B cell (primary cell): ENCODE results near the gene ARHGEF10L. TPM values are rescaled to one million over a fixed set of nuclear protein-coding genes. Genes with fewer than 3 reads are reported as not detected.

Experiments used
- ATAC-seq: fragments of 200-7000 bp; cut with Tn5 transposase; one replicate; pipeline ENCODE4 v1.10.0; 2021; ENCODE audit warnings: low read depth, mild to moderate bottlenecking, moderate number of reproducible peaks, moderate library complexity
- CTCF ChIA-PET: fragments of 350-600 bp; sonication (Branson Sonifier 250); formaldehyde crosslinking; loops from one replicate; lab custom pipeline; 2021; ENCODE audit warnings: antibody characterized with exemption, inconsistent platforms; lab: Charles Lee
- POLR2A ChIA-PET: fragments of 350-600 bp; sonication (Branson Sonifier 250); formaldehyde crosslinking; loops from one replicate; lab custom pipeline; 2021; ENCODE audit warnings: antibody characterized with exemption; lab: Charles Lee
- DNase-seq: peaks from one replicate; pipeline ENCODE4 v3.0.0; 2013
- H2AFZ ChIP-seq: 2 replicates; pipeline ENCODE4 v1.6.1; 2012; ENCODE audit warnings: mild to moderate bottlenecking, low read depth, low read length; ENCODE audit not compliant: insufficient read depth, poor library complexity, severe bottlenecking
- H3K27ac ChIP-seq, 2 donors: 1 replicate in 1 of 2; 2 replicates in 1 of 2; pipeline ENCODE4 v1.5.1; 2012 to 2013; ENCODE audit warnings: low read length in 2 of 2, mild to moderate bottlenecking in 2 of 2, moderate library complexity in 1 of 2
- H3K27me3 ChIP-seq, 4 experiments: fragments of 200-600 bp in 1 of 4; sonication (generic) in 1 of 4; replicated peaks in 1 of 4; 1 replicate in 2 of 4; 2 replicates in 2 of 4; pipeline versions ENCODE4 v1.6.1 to v1.7.0; 2013 to 2016; ENCODE audit warnings: low read length in 3 of 4, mild to moderate bottlenecking in 2 of 4, mixed read lengths in 1 of 4, moderate library complexity in 1 of 4; ENCODE audit not compliant: insufficient read depth in 4 of 4, control insufficient read depth in 3 of 4; ENCODE audit errors: control extremely low read depth in 1 of 4
- H3K36me3 ChIP-seq, 2 experiments: replicated peaks in 1 of 2; 1 replicate in 1 of 2; 2 replicates in 1 of 2; pipeline versions ENCODE4 v1.6.1 to v1.7.1; 2013; ENCODE audit warnings: low read length in 1 of 2; ENCODE audit not compliant: insufficient read depth in 2 of 2, control insufficient read depth in 1 of 2; ENCODE audit errors: control extremely low read depth in 1 of 2, extremely low read depth in 1 of 2
- H3K4me1 ChIP-seq, 2 donors: fragments of 200-600 bp in 1 of 2; sonication (generic) in 1 of 2; 1 replicate in 1 of 2; 2 replicates in 1 of 2; pipeline versions ENCODE4 v1.5.1 to v1.6.1; 2013 to 2017; ENCODE audit warnings: low read length in 2 of 2; ENCODE audit not compliant: control insufficient read depth in 2 of 2, insufficient read depth in 2 of 2
- H3K4me2 ChIP-seq: replicated peaks from 2 replicates; pipeline ENCODE3; 2012; ENCODE audit warnings: mild to moderate bottlenecking, low read depth, low read length; ENCODE audit not compliant: poor library complexity, severe bottlenecking
- H3K4me3 ChIP-seq, 5 experiments: fragments of 200-600 bp in 1 of 5; sonication (generic) in 1 of 5; 1 replicate in 3 of 5; 2 replicates in 2 of 5; pipeline versions ENCODE4 v1.5.1 to v1.7.0; 2011 to 2016; ENCODE audit warnings: low read length in 4 of 5, mild to moderate bottlenecking in 4 of 5, low read depth in 2 of 5, control low read depth in 1 of 5, moderate library complexity in 1 of 5; ENCODE audit not compliant: insufficient read depth in 1 of 5; ENCODE audit errors: control extremely low read depth in 1 of 5, extremely low read depth in 1 of 5
- H3K79me2 ChIP-seq: fragments of 200-600 bp; sonication (generic); one replicate; pipeline ENCODE4 v1.6.0; 2016; ENCODE audit warnings: low read length; ENCODE audit not compliant: control insufficient read depth, insufficient read depth
- H3K9ac ChIP-seq: fragments of 200-600 bp; sonication (generic); 2 replicates; pipeline ENCODE4 v1.6.1; 2017; ENCODE audit warnings: mild to moderate bottlenecking, low read length, moderate library complexity
- H3K9me3 ChIP-seq, 3 donors: one replicate each; pipeline versions ENCODE4 v1.6.1 to v1.7.1; 2013; ENCODE audit warnings: low read length in 2 of 3; ENCODE audit not compliant: control insufficient read depth in 2 of 3, insufficient read depth in 1 of 3; ENCODE audit errors: control extremely low read depth in 1 of 3
- H4K20me1 ChIP-seq: 2 replicates; pipeline ENCODE4 v1.6.0; 2012; ENCODE audit warnings: mild to moderate bottlenecking, low read length; ENCODE audit not compliant: insufficient read depth, control insufficient read depth, poor library complexity, severe bottlenecking
- H3K27ac Mint-ChIP-seq: one replicate; pipeline ENCODE4 v1.8.0; 2021; ENCODE audit warnings: mixed read lengths
- H3K27me3 Mint-ChIP-seq: one replicate; pipeline ENCODE4 v1.8.0; 2021; ENCODE audit warnings: mixed read lengths
- H3K4me1 Mint-ChIP-seq: one replicate; pipeline ENCODE4 v1.8.0; 2021; ENCODE audit warnings: mixed read lengths
- H3K4me3 Mint-ChIP-seq: one replicate; pipeline ENCODE4 v1.8.0; 2021; ENCODE audit warnings: mixed read lengths
- H3K9me3 Mint-ChIP-seq: one replicate; pipeline ENCODE4 v1.8.0; 2022; ENCODE audit warnings: mixed read lengths; ENCODE audit not compliant: insufficient read depth
- CTCF ChIP-seq: fragments of 200-600 bp; IDR thresholded peaks from one replicate; pipeline ENCODE4 v1.8.0; 2022; ENCODE audit warnings: antibody characterized with exemption, mild to moderate bottlenecking
- EZH2 ChIP-seq: IDR thresholded peaks from 2 replicates; pipeline ENCODE4 v1.6.1; 2012; ENCODE audit warnings: borderline replicate concordance, low read depth, mild to moderate bottlenecking, moderate library complexity, low read length; ENCODE audit not compliant: insufficient read depth, poor library complexity, severe bottlenecking
- WGBS: methylation state at CpG from one replicate; pipeline ENCODE4 v1.1.5; 2013; ENCODE audit warnings: missing lambda C conversion rate; ENCODE audit not compliant: insufficient coverage; 5-methylcytosine and 5-hydroxymethylcytosine counted together
- intact Hi-C: fragments of 100-400 bp; cut with micrococcal nuclease; formaldehyde crosslinking; loops from one replicate; pipeline ENCODE4 v1.10.0; 2022
- polyA plus RNA-seq: library from polyadenylated mRNA; depleted of rRNA; stranded (reverse); fragments of >200 nt; gene quantifications from 2 replicates; pipeline ENCODE4 v1.2.3, GENCODE V29; 2012
- total RNA-seq, 2 donors: library from RNA; stranded (reverse); fragments of 120-200 nt in 1 of 2; gene quantifications; 1 replicate in 1 of 2; 2 replicates in 1 of 2; pipeline versions ENCODE4 v1.2.3 to v1.2.4, GENCODE V29; 2013 to 2022

Gene ARHGEF10L
- total and polyA plus RNA-seq, 2 donors (not counting 1 experiment from before 2014, with no cell fraction given), result 2.0 to 4.9 TPM

GRCh38 chr1:17642169-17642568 lies 102.7 kb downstream of the ARHGEF10L start:
- ChIA-PET POLR2A (no interaction called here), CTCF (no interaction called here)
- no peak for ATAC-seq
- intact Hi-C loops, result no loop called here
- Mint-ChIP-seq H3K27me3 (peaks cover 4% of the 10 kb centered on the region), H3K27ac (no peak overlapping the region), H3K4me1 (peaks cover 1% of the 10 kb centered on the region), H3K9me3 (no peaks in the 10 kb centered on the region), H3K4me3 (no peak overlapping the region)
- Histone ChIP-seq H4K20me1 (no peaks in the 10 kb centered on the region), H3K4me3 (no peak overlapping the region), H3K4me2 (no peak overlapping the region), H3K9me3 (no peaks in the 10 kb centered on the region), H3K9ac (no peak overlapping the region), H3K27ac (no peak overlapping the region), H3K4me1 (peaks cover 0 to 3% of the 10 kb centered on the region in 2 donors), H3K36me3 (no peaks in the 10 kb centered on the region), H2AFZ (no peak overlapping the region), H3K79me2 (no peaks in the 10 kb centered on the region), H3K27me3 (peaks cover 0 to 3% (median 0%) of the 10 kb centered on the region in 4 experiments)
- TF ChIP-seq CTCF (no peak), EZH2 (no peak)
- no peak for DNase-seq
- WGBS, result 92% methylated on average over 5 of the region's 5 CpGs

- WGBS, result 78% methylated on average over 3 of the region's 3 CpGs
- Histone ChIP-seq H3K4me2 (no peak overlapping the region), H3K9ac (no peak overlapping the region), H3K4me1 (peaks cover 0 to 3% of the 10 kb centered on the region in 2 donors), H3K27ac (no peak overlapping the region), H3K79me2 (no peaks in the 10 kb centered on the region), H3K4me3 (no peak overlapping the region), H3K36me3 (no peaks in the 10 kb centered on the region), H4K20me1 (no peaks in the 10 kb centered on the region), H3K9me3 (no peaks in the 10 kb centered on the region), H3K27me3 (peaks cover 0 to 3% (median 0%) of the 10 kb centered on the region in 4 experiments), H2AFZ (no peak overlapping the region)
- H3K4me1 Mint-ChIP-seq, result no peaks in the 10 kb centered on the region
- TF ChIP-seq CTCF (no peak), EZH2 (no peak)
- DNase-seq (no peak), ATAC-seq (no peak)
- intact Hi-C loops, result no loop called here
- no peaks in the 10 kb centered on the region for H3K9me3 Mint-ChIP-seq
- no peak overlapping the region for H3K27ac Mint-ChIP-seq
- POLR2A ChIA-PET, result no interaction called here
- no peak overlapping the region for H3K4me3 Mint-ChIP-seq
- H3K27me3 Mint-ChIP-seq, result peaks cover 4% of the 10 kb centered on the region
- CTCF ChIA-PET, result no interaction called here
These were observed 103.4 kb downstream of the ARHGEF10L start for GRCh38 chr1:17642943-17643342.
